Subcutaneous abdominal adipose tissue (tissue), 5 donors: ENCODE measurements around the gene AGAP1.
"Not testable (repeated sequence)": the region's sequence is repeated elsewhere in the genome, so short reads cannot be mapped to it uniquely, and the experiment has no call there.

ENCODE experiments used
- H3K27ac ChIP-seq: one replicate; pipeline ENCODE4 v1.7.0; 2013; ENCODE audit warnings: low read depth, mild to moderate bottlenecking, inconsistent platforms, low read length, moderate library complexity
- H3K27me3 ChIP-seq, 5 donors: one replicate each; pipeline ENCODE4 v1.7.0; 2013; ENCODE audit warnings: low read length in 5 of 5, inconsistent platforms in 1 of 5; ENCODE audit not compliant: control insufficient read depth in 5 of 5, insufficient read depth in 4 of 5
- H3K36me3 ChIP-seq, 5 donors: one replicate each; pipeline ENCODE4 v1.7.0; 2013; ENCODE audit warnings: low read length in 5 of 5; ENCODE audit not compliant: control insufficient read depth in 5 of 5, insufficient read depth in 5 of 5
- H3K4me1 ChIP-seq, 5 donors: one replicate each; pipeline ENCODE4 v1.7.0; 2013; ENCODE audit warnings: low read length in 5 of 5, mild to moderate bottlenecking in 3 of 5, moderate library complexity in 1 of 5; ENCODE audit not compliant: control insufficient read depth in 5 of 5, insufficient read depth in 5 of 5
- H3K4me3 ChIP-seq, 5 donors: one replicate each; pipeline ENCODE4 v1.7.0; 2013; ENCODE audit warnings: low read length in 5 of 5, low read depth in 1 of 5
- H3K9ac ChIP-seq, 5 donors: one replicate each; pipeline ENCODE4 v1.7.0; 2013; ENCODE audit warnings: low read length in 5 of 5, mild to moderate bottlenecking in 4 of 5, moderate library complexity in 3 of 5
- H3K9me3 ChIP-seq, 5 donors: one replicate each; pipeline ENCODE4 v1.7.0; 2013; ENCODE audit warnings: low read length in 5 of 5; ENCODE audit not compliant: control insufficient read depth in 5 of 5
- donor health status: healthy.
- donor health status: healthy.
- donor health status: healthy.
- donor health status: healthy.
- donor health status: healthy.

Gene AGAP1

DNA sequence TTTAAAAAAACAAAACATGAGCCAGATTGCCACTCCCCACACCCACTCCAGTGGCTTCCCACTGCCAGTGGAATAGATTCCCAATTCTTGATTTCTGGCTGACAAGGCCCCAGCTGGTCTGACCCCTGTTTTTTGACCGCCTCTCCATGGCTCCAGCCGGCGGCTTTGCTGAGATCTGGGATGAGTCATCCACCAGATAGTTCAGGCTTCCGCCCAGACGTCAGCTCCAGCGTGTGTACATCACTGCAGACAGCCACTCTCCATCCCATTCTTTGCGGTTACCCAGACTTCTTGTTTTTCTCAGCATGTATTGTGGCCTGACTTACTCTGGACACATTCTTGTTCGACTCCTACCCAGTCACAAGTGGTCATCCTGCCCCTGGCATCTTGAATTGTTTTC, 446.5 kb downstream of the AGAP1 start:
- Histone ChIP-seq H3K9ac (no peak overlapping the region), H3K27ac (no peak overlapping the region), H3K36me3 (peaks cover 0 to 24% (median 14%) of the 10 kb centered on the region in 5 donors), H3K4me1 (no peaks in the 10 kb centered on the region), H3K9me3 (peaks cover 0 to 5% (median 0%) of the 10 kb centered on the region in 5 donors), H3K27me3 (no peaks in the 10 kb centered on the region), H3K4me3 (no peak overlapping the region)

DNA sequence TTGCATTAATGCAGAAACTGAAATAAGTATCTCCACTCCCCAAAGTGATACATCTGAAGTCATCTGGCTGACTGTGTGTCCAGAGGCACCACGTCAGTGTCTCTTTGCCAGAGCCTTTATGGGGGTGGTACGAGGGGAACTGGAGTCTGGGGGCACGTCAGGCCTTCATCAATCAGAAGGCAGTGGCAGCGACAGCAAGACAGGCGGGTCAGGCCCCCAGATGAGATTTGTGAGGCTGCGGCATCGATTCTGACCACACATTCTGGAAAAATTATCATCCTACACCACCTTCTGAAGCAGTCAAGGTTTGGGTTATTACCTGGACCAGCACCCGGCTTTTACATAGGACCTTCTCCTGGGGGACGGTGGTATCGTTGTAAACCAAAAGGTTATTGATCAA, 450.7 kb downstream of the AGAP1 start:
- Histone ChIP-seq H3K4me3 (no peak overlapping the region), H3K9ac (no peak overlapping the region), H3K9me3 (no peaks in the 10 kb centered on the region), H3K4me1 (no peaks in the 10 kb centered on the region), H3K36me3 (peaks cover 0 to 8% (median 5%) of the 10 kb centered on the region in 5 donors), H3K27me3 (no peaks in the 10 kb centered on the region), H3K27ac (no peak overlapping the region)

DNA sequence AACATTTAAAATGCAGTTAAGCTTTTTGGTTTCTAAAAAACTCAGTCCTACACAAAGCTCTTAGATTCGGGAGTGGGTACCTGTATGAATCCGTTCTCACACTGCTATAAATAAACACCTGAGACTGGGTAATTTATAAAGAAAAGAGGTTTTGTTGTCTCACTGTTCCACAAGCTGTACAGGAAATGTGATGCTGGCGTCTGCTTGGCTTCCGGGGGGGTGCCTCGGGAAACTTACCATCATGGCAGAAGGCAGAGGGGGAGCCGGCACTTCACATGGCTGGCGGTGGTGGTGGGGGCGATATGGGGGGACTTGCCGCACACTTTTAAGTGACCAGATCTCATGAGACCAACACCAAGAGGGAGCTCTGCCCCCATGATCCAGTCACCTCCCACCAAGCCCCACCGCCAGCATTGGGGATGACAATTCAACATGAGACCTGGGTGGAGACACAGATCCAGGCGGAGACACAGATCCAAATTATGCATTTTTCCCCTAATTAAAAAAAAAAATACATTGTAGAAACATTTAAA, 451.8 kb downstream of the AGAP1 start:
- no peaks in the 10 kb centered on the region for H3K9me3 ChIP-seq
- no peak overlapping the region for H3K4me3 ChIP-seq
- no peak overlapping the region for H3K27ac ChIP-seq
- H3K4me1 ChIP-seq: peaks cover 0 to 3% (median 0%) of the 10 kb centered on the region in 5 donors
- peaks cover 0 to 6% (median 0%) of the 10 kb centered on the region in 5 donors for H3K36me3 ChIP-seq
- H3K27me3 ChIP-seq: no peaks in the 10 kb centered on the region
- no peak overlapping the region for H3K9ac ChIP-seq

DNA sequence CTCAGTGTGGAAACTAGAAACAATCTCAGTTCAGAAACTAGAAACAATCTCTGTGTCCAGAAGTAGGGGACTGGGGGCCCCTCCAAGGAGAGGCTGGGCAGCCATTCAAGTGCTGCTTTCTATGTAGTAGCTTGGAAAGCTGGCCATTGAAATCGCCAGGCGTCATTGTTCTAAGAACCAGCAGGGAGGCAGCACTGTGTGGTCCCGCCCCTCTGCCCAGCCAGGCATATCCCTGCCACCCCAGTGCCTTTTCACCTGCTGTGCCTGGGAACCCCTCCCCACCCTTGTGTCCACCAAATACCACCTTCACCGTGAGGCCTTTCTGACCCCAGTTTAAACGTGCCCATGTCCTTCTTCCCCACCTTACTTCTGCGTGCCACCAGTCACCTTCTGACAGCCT, 452.7 kb downstream of the AGAP1 start:
- no peak overlapping the region for H3K27ac ChIP-seq
- peaks cover 0 to 5% (median 0%) of the 10 kb centered on the region in 5 donors for H3K36me3 ChIP-seq
- H3K9me3 ChIP-seq: no peaks in the 10 kb centered on the region
- H3K4me3 ChIP-seq: no peak overlapping the region
- no peaks in the 10 kb centered on the region for H3K27me3 ChIP-seq
- H3K4me1 ChIP-seq: peaks cover 0 to 3% (median 0%) of the 10 kb centered on the region in 5 donors
- H3K9ac ChIP-seq: no peak overlapping the region

DNA sequence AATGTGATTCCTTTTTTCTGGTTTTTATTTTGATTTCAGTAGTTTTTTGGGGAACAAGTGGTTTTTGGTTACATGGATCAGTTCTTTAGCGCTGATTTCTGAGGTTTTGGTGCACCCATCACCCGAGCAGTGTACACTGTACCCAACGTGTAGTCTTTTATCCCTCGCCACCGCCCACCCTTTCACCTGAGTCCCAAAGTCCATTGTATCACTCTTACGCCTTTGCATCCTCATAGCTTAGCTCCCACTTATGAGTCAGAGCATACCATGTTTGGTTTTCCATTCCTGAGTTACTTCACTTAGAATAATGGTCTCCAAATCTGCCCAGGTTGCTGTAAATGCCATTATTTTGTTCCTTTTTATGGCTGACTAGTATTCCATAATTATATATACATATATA, 453.2 kb downstream of the AGAP1 start:
- H3K4me3 ChIP-seq, H3K36me3 ChIP-seq, H3K9ac ChIP-seq, H3K27ac ChIP-seq, H3K27me3 ChIP-seq, H3K9me3 ChIP-seq, H3K4me1 ChIP-seq: not testable (repeated sequence)

DNA sequence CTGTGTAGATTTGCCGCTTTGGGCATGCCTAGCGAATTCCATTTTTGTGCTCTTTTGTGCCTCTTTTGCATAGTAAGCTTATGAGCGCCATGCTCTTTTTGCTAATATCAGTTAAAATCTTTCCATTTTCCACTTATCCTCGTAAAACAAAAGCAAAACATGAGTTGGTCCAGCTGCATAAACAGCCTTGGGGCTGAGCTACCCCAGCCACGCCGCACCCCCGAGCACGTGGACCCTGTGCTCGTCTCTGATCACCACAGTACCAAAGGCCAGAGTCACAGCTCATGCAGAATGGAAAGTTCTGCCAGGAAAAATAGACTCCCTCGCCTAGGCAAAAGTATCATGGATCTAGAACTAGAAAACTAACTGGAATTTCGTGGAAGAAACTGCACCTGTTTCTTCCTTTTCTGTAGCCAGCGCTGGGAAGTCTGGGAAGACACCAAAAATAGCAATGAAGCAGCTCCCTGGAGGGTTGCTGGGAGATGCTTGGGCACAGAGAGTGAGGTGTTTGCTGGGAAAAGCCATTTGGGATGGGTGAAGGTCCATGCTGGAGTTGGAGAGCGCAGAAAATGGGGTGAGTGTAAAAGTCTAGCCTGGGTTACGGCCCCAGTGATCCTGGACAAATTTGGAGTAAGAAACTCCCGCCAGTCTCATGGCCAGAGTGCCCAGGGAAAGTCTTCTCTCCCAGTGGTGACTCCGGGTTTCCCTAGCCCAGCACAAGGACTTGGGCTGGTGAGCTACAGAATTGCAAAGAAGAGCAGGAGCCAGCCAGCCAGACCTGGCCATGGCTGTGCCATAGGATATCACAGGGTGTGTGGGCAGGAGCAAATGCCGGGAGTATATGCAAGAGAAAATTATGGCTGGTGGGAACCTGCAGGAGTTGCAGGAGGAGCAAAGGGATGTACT, 456.0 kb downstream of the AGAP1 start:
- no peak overlapping the region for H3K9ac ChIP-seq
- H3K27ac ChIP-seq: no peak overlapping the region
- H3K4me3 ChIP-seq: no peak overlapping the region
- H3K36me3 ChIP-seq: no peaks in the 10 kb centered on the region
- peaks cover 0 to 3% (median 0%) of the 10 kb centered on the region in 5 donors for H3K4me1 ChIP-seq
- H3K9me3 ChIP-seq: no peaks in the 10 kb centered on the region
- H3K27me3 ChIP-seq: no peaks in the 10 kb centered on the region

DNA sequence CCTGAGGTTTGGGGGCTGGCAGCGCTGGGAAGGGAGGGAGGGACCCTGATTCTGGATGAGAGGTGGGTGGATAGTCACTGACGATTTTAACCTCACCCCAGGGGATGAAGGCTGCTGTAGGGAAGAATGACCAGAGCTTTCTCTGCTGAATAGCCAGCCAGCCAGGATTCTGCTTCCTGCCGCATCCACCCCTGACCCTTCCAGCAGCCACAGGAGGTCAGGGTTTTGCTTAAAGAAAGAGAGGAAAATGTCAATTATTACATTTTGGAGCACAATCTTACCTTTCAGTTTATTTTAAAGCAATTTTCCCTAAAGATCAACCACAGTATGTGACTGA, 456.6 kb downstream of the AGAP1 start:
- Histone ChIP-seq H3K36me3 (peaks cover 0 to 3% (median 0%) of the 10 kb centered on the region in 5 donors), H3K4me1 (peaks cover 0 to 3% (median 0%) of the 10 kb centered on the region in 5 donors), H3K27ac (no peak overlapping the region), H3K9me3 (no peaks in the 10 kb centered on the region), H3K4me3 (no peak overlapping the region), H3K27me3 (no peaks in the 10 kb centered on the region), H3K9ac (no peak overlapping the region)

DNA sequence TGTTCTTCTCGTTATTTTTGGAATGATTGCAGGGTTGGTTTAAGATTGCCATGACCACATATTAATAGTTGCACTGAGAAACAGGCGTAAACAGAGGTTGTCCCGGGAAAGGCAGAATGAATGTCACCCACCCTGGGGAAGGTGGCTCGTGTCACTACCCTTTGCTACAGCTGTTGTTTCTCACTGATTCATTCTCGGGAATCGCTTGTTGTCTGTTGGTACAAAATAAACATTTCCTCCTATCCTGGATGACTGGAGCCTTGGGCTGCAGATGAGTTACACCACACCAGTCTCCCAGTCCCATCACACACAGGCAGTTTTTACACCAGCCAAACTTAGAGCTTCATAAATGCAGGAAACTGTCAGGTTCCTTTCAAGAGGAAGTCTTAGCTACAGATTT, 457.6 kb downstream of the AGAP1 start:
- H3K27me3 ChIP-seq: no peaks in the 10 kb centered on the region
- no peaks in the 10 kb centered on the region for H3K9me3 ChIP-seq
- no peak overlapping the region for H3K9ac ChIP-seq
- H3K27ac ChIP-seq: no peak overlapping the region
- peaks cover 0 to 4% (median 0%) of the 10 kb centered on the region in 5 donors for H3K36me3 ChIP-seq
- no peak overlapping the region for H3K4me3 ChIP-seq
- H3K4me1 ChIP-seq: peaks cover 0 to 3% (median 0%) of the 10 kb centered on the region in 5 donors

DNA sequence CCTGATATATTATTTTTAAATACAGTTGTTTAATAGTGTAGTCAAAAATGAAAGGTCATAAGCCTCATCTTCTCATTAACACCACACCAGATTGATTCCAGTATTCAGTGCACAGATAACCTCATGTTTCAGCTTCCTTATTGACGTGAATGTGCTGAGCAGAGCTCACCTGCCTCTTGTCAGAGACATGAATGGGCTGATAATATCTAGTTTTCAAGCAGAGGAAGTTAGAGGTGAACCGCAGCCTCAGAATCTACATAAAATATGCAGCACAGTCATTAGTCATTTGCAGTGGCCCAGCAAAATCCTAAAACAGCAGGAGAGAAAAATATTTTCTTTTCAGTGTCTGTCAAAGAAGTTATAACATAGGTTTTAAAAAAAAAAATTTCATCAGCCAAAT, 458.1 kb downstream of the AGAP1 start:
- no peak overlapping the region for H3K27ac ChIP-seq
- H3K9me3 ChIP-seq: no peaks in the 10 kb centered on the region
- no peak overlapping the region for H3K9ac ChIP-seq
- H3K36me3 ChIP-seq: peaks cover 0 to 4% (median 0%) of the 10 kb centered on the region in 5 donors
- H3K27me3 ChIP-seq: no peaks in the 10 kb centered on the region
- no peak overlapping the region for H3K4me3 ChIP-seq
- peaks cover 0 to 3% (median 0%) of the 10 kb centered on the region in 5 donors for H3K4me1 ChIP-seq

DNA sequence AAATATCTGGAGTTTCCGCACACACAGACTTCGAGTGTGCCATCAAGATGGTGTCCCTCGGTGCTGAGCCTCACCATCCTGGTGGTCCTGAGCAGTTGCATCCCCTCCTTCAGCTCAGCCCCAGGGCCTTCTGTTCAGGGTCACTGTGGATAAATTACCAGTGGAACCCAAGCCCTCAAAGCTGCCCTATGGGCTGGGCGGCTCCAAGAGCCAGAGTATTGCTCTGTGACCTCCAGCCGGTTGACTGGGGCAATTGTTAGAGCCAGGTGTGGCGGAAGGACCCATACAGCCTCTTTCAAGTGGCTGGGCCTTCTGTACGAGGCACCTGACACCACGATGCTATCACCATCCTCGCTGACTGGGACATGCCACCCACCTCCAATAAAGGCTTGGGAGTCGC, 458.9 kb downstream of the AGAP1 start:
- Histone ChIP-seq H3K27ac (no peak overlapping the region), H3K36me3 (peaks cover 0 to 4% (median 0%) of the 10 kb centered on the region in 5 donors), H3K9me3 (no peaks in the 10 kb centered on the region), H3K9ac (no peak overlapping the region), H3K27me3 (no peaks in the 10 kb centered on the region), H3K4me3 (no peak overlapping the region), H3K4me1 (peaks cover 0 to 3% (median 0%) of the 10 kb centered on the region in 5 donors)
